IMR-90 (cell line): ENCODE data around the gene VSIG10L. TPM values are rescaled to one million over a fixed set of nuclear protein-coding genes. Genes with fewer than 3 reads are reported as not detected.

Source experiments
- ATAC-seq: fragments of 200-7000 bp; cut with Tn5 transposase; 2 replicates; pipeline ENCODE4 v1.9.1; 2020; ENCODE audit warnings: low read depth, mild to moderate bottlenecking, moderate library complexity
- BruUV-seq: library from RNA; stranded (reverse); fragments of 400-500 nt; replicated peaks from 2 replicates; lab custom pipeline; 2021; lab: Mats Ljungman, UMichigan
- CTCF ChIA-PET: fragments of 300-600 bp; formaldehyde crosslinking; extraction: SDS; loops from one replicate; lab custom pipeline; 2021; ENCODE audit warnings: antibody characterized with exemption; lab: Yijun Ruan, JAX
- POLR2A ChIA-PET: fragments of 300-600 bp; sonication (Branson Sonifier 250); formaldehyde crosslinking; loops from one replicate; lab custom pipeline; 2022; ENCODE audit warnings: antibody characterized with exemption; ENCODE audit not compliant: unreplicated experiment; lab: Charles Lee
- DNase-seq: peaks from one replicate; pipeline ENCODE4 v3.0.0; 2013
- H2AFZ ChIP-seq: replicated peaks from 2 replicates; pipeline ENCODE3; 2013; ENCODE audit warnings: low read length, mild to moderate bottlenecking; ENCODE audit not compliant: poor library complexity
- H2AK5ac ChIP-seq: 2 replicates; pipeline ENCODE4 v1.6.1; 2013; ENCODE audit warnings: low read depth, low read length, inconsistent platforms
- H2AK9ac ChIP-seq: replicated peaks from 2 replicates; pipeline ENCODE3; 2013; ENCODE audit warnings: mild to moderate bottlenecking, low read depth, low read length, moderate library complexity; ENCODE audit not compliant: poor library complexity
- H2BK120ac ChIP-seq: 2 replicates; pipeline ENCODE4 v1.6.1; 2013; ENCODE audit warnings: low read depth, low read length, inconsistent platforms
- H2BK15ac ChIP-seq: 3 replicates; pipeline ENCODE4 v1.6.1; 2013; ENCODE audit warnings: low read depth, low read length, inconsistent platforms
- H2BK20ac ChIP-seq: 2 replicates; pipeline ENCODE4 v1.6.1; 2013; ENCODE audit warnings: low read depth, mild to moderate bottlenecking, inconsistent platforms, low read length, moderate library complexity
- H2BK5ac ChIP-seq: 2 replicates; pipeline ENCODE4 v1.6.1; 2013; ENCODE audit warnings: mild to moderate bottlenecking, low read depth, low read length, inconsistent platforms; ENCODE audit not compliant: poor library complexity, severe bottlenecking
- H3K14ac ChIP-seq: replicated peaks from 2 replicates; pipeline ENCODE4 v1.6.1; 2013; ENCODE audit warnings: low read depth, low read length, inconsistent platforms
- H3K18ac ChIP-seq: 2 replicates; pipeline ENCODE4 v1.6.1; 2013; ENCODE audit warnings: low read depth, low read length, control low read depth
- H3K23ac ChIP-seq: 2 replicates; pipeline ENCODE4 v1.6.1; 2013; ENCODE audit warnings: low read depth, low read length, inconsistent platforms
- H3K27ac ChIP-seq: 2 replicates; pipeline ENCODE4 v1.5.1; 2013; ENCODE audit warnings: mild to moderate bottlenecking, control low read depth, low read length; ENCODE audit not compliant: insufficient read depth
- H3K27me3 ChIP-seq: 2 replicates; pipeline ENCODE4 v1.6.1; 2013; ENCODE audit warnings: low read length; ENCODE audit not compliant: control insufficient read depth, insufficient read depth
- H3K36me3 ChIP-seq: 2 replicates; pipeline ENCODE4 v1.6.1; 2013; ENCODE audit warnings: low read length, mixed read lengths; ENCODE audit not compliant: control insufficient read depth, insufficient read depth
- H3K4ac ChIP-seq: 2 replicates; pipeline ENCODE4 v1.6.1; 2013; ENCODE audit warnings: low read depth, low read length, inconsistent platforms
- H3K4me1 ChIP-seq: 2 replicates; pipeline ENCODE4 v1.6.1; 2013; ENCODE audit warnings: low read length, mixed read lengths; ENCODE audit not compliant: control insufficient read depth, insufficient read depth
- H3K4me2 ChIP-seq: 2 replicates; pipeline ENCODE4 v1.6.1; 2013; ENCODE audit warnings: low read depth, mild to moderate bottlenecking, control low read depth, low read length, moderate library complexity
- H3K4me3 ChIP-seq: 2 replicates; pipeline ENCODE4 v1.5.1; 2013; ENCODE audit warnings: low read depth, mild to moderate bottlenecking, control low read depth, low read length, moderate library complexity; ENCODE audit not compliant: insufficient read depth
- H3K56ac ChIP-seq: 2 replicates; pipeline ENCODE4 v1.6.1; 2013; ENCODE audit warnings: low read length, inconsistent platforms; ENCODE audit not compliant: insufficient read depth; ENCODE audit errors: extremely low read depth
- H3K79me1 ChIP-seq, 2 experiments: 2 replicates each; pipeline ENCODE4 v1.6.1; 2013; ENCODE audit warnings: low read length in 2 of 2, inconsistent platforms in 1 of 2, low read depth in 1 of 2
- H3K9ac ChIP-seq: 2 replicates; pipeline ENCODE4 v1.6.1; 2013; ENCODE audit warnings: low read depth, low read length, control low read depth
- H3K9me1 ChIP-seq: 2 replicates; pipeline ENCODE4 v1.6.1; 2013; ENCODE audit warnings: low read length, inconsistent platforms; ENCODE audit not compliant: insufficient read depth
- H3K9me3 ChIP-seq: 2 replicates; pipeline ENCODE4 v1.6.1; 2013; ENCODE audit warnings: low read length; ENCODE audit not compliant: control insufficient read depth, insufficient read depth
- H4K20me1 ChIP-seq: 2 replicates; pipeline ENCODE4 v1.6.1; 2013; ENCODE audit warnings: low read length, inconsistent platforms; ENCODE audit not compliant: insufficient read depth
- H4K5ac ChIP-seq: 2 replicates; pipeline ENCODE4 v1.6.1; 2013; ENCODE audit warnings: mild to moderate bottlenecking, low read depth, low read length, control low read depth
- H4K8ac ChIP-seq, 2 experiments: 2 replicates each; pipeline ENCODE4 v1.6.1; 2013; ENCODE audit warnings: low read depth in 2 of 2, low read length in 2 of 2, control low read depth in 1 of 2, inconsistent platforms in 1 of 2
- H4K91ac ChIP-seq: 2 replicates; pipeline ENCODE4 v1.6.1; 2013; ENCODE audit warnings: low read depth, low read length, inconsistent platforms; ENCODE audit not compliant: insufficient read depth
- RAD21 ChIP-seq: IDR thresholded peaks from 2 replicates; pipeline ENCODE4 v1.6.1; 2012; ENCODE audit warnings: low read length, improper control_type of control experiment
- SMC3 ChIP-seq: fragments of 150-350 bp; IDR thresholded peaks from 2 replicates; pipeline ENCODE4 v1.6.1; 2016; ENCODE audit warnings: low read depth, mild to moderate bottlenecking, antibody characterized with exemption, low read length, moderate library complexity
- WGBS, 2 experiments: methylation state at CpG; one replicate each; pipeline versions ENCODE4 v1.1.5 to v1.1.7; 2013; ENCODE audit warnings: missing lambda C conversion rate in 2 of 2; ENCODE audit not compliant: insufficient read length in 1 of 2; ENCODE audit errors: extremely low coverage in 2 of 2; 5-methylcytosine and 5-hydroxymethylcytosine counted together
- dilution Hi-C: fragments of 300-500 bp; cut with HindIII; formaldehyde crosslinking; loops from one replicate; pipeline ENCODE4 v1.14.3; 2018; ENCODE audit warnings: low sequenced_read_pairs; ENCODE audit not compliant: unreplicated experiment
- in situ Hi-C: fragments of 300-500 bp; cut with MboI; formaldehyde crosslinking; loops from 3 replicates; pipeline ENCODE4 v1.14.3; 2019; ENCODE audit warnings: low sequenced_read_pairs, inconsistent platforms, mixed read lengths
- intact Hi-C: fragments of 100-400 bp; cut with micrococcal nuclease; formaldehyde crosslinking; loops from 2 replicates; pipeline ENCODE4 v1.10.0; 2022
- polyA plus RNA-seq, 3 experiments: library from polyadenylated mRNA; depleted of rRNA; stranded (reverse); fragments of >200 nt; gene quantifications; 2 replicates each; pipeline ENCODE4 v1.2.3, GENCODE V29; 2012; ENCODE audit warnings: low replicate concordance in 1 of 3
- total RNA-seq: library from RNA; depleted of rRNA; stranded (reverse); fragments of >200 nt; gene quantifications from 2 replicates; pipeline ENCODE4 v1.2.3, GENCODE V29; 2012

Gene VSIG10L
- total and polyA plus RNA-seq, 2 of the 4 experiments (the other 2 are of a cell fraction) = 0.18 to 1.2 TPM

DNA sequence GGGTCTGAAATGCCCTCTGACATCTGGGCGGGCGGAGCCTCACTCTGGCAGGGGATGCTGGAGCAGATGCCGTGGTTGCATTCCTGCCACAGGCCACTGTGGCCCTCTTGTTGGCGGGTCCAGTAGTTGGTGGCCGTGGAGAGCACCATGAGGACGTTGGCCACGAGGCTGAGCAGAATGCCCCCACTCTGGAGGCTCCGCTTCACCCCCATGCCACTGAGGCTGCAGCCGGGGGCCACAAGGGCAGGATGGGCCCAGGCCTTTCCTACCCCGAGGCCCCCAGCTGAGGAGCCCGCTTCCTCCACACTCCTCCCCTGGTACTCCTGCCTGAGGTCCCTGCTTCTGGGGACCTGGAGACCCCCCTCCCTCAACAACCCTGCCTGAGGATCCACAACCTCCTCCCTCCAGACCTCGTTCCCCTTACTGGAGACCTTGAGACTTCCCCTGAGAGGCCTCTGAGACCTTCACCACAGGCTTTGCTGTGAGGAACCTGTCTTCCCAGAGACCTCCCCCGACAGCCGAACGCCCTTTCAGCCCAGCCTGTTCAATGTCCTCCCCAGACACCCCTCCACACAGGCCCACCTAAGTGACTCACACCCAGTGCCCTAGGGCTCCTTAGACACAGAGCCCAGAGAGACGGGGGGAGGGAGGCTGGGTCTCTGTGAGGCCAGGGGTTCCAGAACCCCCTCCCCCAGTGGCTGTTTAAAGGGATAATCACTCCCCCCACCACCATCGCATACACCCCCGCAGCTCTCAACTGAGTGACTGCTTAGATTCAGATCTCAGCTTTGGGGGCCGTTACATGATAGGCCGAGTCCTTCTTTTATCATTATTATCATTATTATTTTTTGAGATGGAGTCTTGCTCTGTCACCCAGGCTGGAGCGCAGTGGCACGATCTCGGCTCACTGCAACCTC, 26.7 kb upstream of the VSIG10L start, which contains the start of gene CLDND2:
CLDND2 (minus strand) TSS at position 638 of the 917 bp plus-strand sequence; CDS start at position 212, 426 bp downstream.
- Histone ChIP-seq H4K20me1 (no peaks in the 10 kb centered on the region), H3K27ac (peak within 1 kb of the TSS; percentile 97), H2AK9ac (peak within 1 kb of the TSS; percentile 98), H3K23ac (peak within 1 kb of the TSS; percentile 78; the same call in 1 of the 2 replicates), H3K9me1 (peaks cover 12% of the 10 kb centered on the region), H3K27me3 (peaks cover 2% of the 10 kb centered on the region; the same call in 1 of the 2 replicates), H3K4me2 (peak within 1 kb of the TSS; percentile 72), H3K9ac (peak within 1 kb of the TSS; percentile 91), H3K4ac (peak within 1 kb of the TSS; percentile 95), H3K79me1 (peaks cover 9 to 35% of the 10 kb centered on the region in 2 experiments; a peak in 3 of 4 replicates), H2BK15ac (no peak within 1 kb of the TSS; the same call in 2 of the 3 replicates), H4K5ac (peak within 1 kb of the TSS; percentile 70), H4K91ac (peak within 1 kb of the TSS; percentile 69), H3K4me3 (peak within 1 kb of the TSS; percentile 84), H2AFZ (peak within 1 kb of the TSS; percentile 100), H3K4me1 (peaks cover 11% of the 10 kb centered on the region), H3K14ac (peak within 1 kb of the TSS; percentile 84), H2AK5ac (peak within 1 kb of the TSS; percentile 95), H2BK120ac (peak within 1 kb of the TSS; percentile 64; the same call in 1 of the 2 replicates), H3K56ac (peak within 1 kb of the TSS; percentile 76), H4K8ac (peak within 1 kb of the TSS; percentile 85 to 93), H3K36me3 (no peaks in the 10 kb centered on the region), H2BK20ac (peak within 1 kb of the TSS; percentile 20; the same call in 1 of the 2 replicates), H3K18ac (peak within 1 kb of the TSS; percentile 81), H3K9me3 (no peaks in the 10 kb centered on the region), H2BK5ac (peak within 1 kb of the TSS; percentile 96)
- no peak for TF ChIP-seq RAD21
- no peak for TF ChIP-seq SMC3
- ATAC-seq (no peak), DNase-seq (no peak)
- CTCF ChIA-PET = no interaction called here
- dilution Hi-C loops = no loop called here
- no TSS peak for BruUV-seq
- intact Hi-C loops = no loop called here
- in situ Hi-C loops = no loop called here
- POLR2A ChIA-PET = interaction anchor here (1.0 kb wide), 2 partner anchors 18 to 320 kb away, joined by 3 read pairs; no protein-coding TSS in a partner anchor
- WGBS, 2 experiments = 20% methylated on average over 3 of the region's 23 CpGs; no CpG with 5 or more reads in 1 of the 2 experiments
